Upper lobe of left lung (tissue), 6 donors: ENCODE results near the gene YJEFN3. TPM values are rescaled to one million over a fixed set of nuclear protein-coding genes. Genes with fewer than 3 reads are reported as not detected.
A peak's percentile ranks its signal among the peaks of the same experiment; 100 is the strongest.

Experiments used
- ATAC-seq, 2 donors: fragments of 200-7000 bp; cut with Tn5 transposase; one replicate each; pipeline ENCODE4 v1.9.1; 2022; ENCODE audit warnings: mild to moderate bottlenecking in 2 of 2, moderate library complexity in 2 of 2; ENCODE audit not compliant: low FRiP score in 2 of 2
- DNase-seq, 2 donors: peaks; one replicate each; pipeline ENCODE4 v3.0.0-alpha.2; 2019 to 2020
- H3K27ac ChIP-seq, 4 donors: fragments of 200-600 bp; sonication (generic); one replicate each; pipeline ENCODE4 v1.5.1; 2016 to 2019
- H3K27me3 ChIP-seq, 4 donors: fragments of 200-600 bp; sonication (generic); one replicate each; pipeline ENCODE4 v1.5.1; 2017 to 2019
- H3K36me3 ChIP-seq, 4 donors: fragments of 200-600 bp; sonication (generic); one replicate each; pipeline ENCODE4 v1.5.1; 2016 to 2019
- H3K4me1 ChIP-seq, 4 donors: fragments of 200-600 bp; sonication (generic); one replicate each; pipeline ENCODE4 v1.5.1; 2018 to 2019
- H3K4me3 ChIP-seq, 4 donors: fragments of 200-600 bp; sonication (generic); one replicate each; pipeline ENCODE4 v1.5.1; 2017 to 2019; ENCODE audit warnings: mild to moderate bottlenecking in 2 of 4, moderate library complexity in 1 of 4
- H3K9me3 ChIP-seq, 4 donors: fragments of 200-600 bp; sonication (generic); one replicate each; pipeline ENCODE4 v1.5.1; 2018 to 2019
- CTCF ChIP-seq, 6 experiments: fragments of 450-650 bp in 4 of 6; fragments of 200-600 bp in 2 of 6; sonication (generic) in 2 of 6; IDR thresholded peaks; one replicate each; pipeline ENCODE4 v1.5.1; 2016 to 2019; ENCODE audit warnings: antibody characterized with exemption in 6 of 6
- EP300 ChIP-seq, 4 donors: sonication (generic); formaldehyde crosslinking; IDR thresholded peaks; one replicate each; pipeline ENCODE4 v1.5.1; 2017; ENCODE audit warnings: antibody characterized with exemption in 4 of 4, control low read depth in 2 of 4
- POLR2A ChIP-seq, 4 donors: fragments of 450-650 bp; IDR thresholded peaks; one replicate each; pipeline ENCODE4 v1.5.1; 2016 to 2017; ENCODE audit warnings: antibody characterized with exemption in 4 of 4, mild to moderate bottlenecking in 2 of 4
- POLR2AphosphoS5 ChIP-seq, 2 donors: sonication (generic); formaldehyde crosslinking; IDR thresholded peaks; one replicate each; pipeline ENCODE4 v1.5.1; 2017; ENCODE audit warnings: antibody characterized with exemption in 2 of 2
- WGBS, 2 donors: methylation state at CpG; one replicate each; pipeline ENCODE4 v1.1.5; 2017 to 2018; 5-methylcytosine and 5-hydroxymethylcytosine counted together
- total RNA-seq, 6 donors: library from RNA; depleted of rRNA in 4 of 6; stranded (reverse); fragments of >200 nt in 4 of 6; gene quantifications; one replicate each; pipeline versions ENCODE4 v1.1.0 to v1.2.1, GENCODE V29; 2016 to 2021
- donor health status: DM: no; HTN: no; CAD: no; lungs with moderate emphysema.
- donor health status: DM: no; HTN: yes; CAD: no; lungs with severe emphysema.

Gene YJEFN3
- total RNA-seq, 6 donors from 2014 or later, result 0.61 to 7.3 (median 4.8) TPM

DNA sequence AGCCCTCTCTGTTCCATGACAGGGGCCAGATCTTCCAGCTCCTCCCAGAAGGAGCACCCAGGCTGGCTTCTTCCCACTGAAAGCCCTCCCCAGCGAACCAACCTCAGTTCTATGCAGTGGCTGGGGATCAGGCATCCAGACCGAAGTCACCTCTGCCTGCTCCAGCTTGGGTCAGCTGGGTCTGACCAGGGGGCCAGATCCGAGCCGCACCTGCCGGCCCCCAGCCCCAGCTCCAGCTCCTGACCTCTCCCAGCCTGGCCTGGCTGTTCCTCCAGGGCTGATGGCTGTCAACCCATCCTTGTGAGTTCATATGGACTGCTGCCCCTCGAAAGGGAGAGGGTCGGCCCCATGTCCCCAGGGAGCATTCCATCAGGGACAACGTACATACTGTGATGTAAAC, 21.4 kb upstream of the YJEFN3 start:
- Histone ChIP-seq H3K36me3 (peaks cover 25 to 58% (median 44%) of the 10 kb centered on the region in 4 donors), H3K9me3 (no peaks in the 10 kb centered on the region), H3K4me3 (no peak overlapping the region), H3K4me1 (no peaks in the 10 kb centered on the region), H3K27me3 (no peaks in the 10 kb centered on the region), H3K27ac (no peak overlapping the region)
- TF ChIP-seq POLR2A (IDR thresholded peaks at IDR 0.05) (no peak), CTCF (IDR thresholded peaks at IDR 0.05) (no peak), EP300 (IDR thresholded peaks at IDR 0.05) (no peak), POLR2AphosphoS5 (IDR thresholded peaks at IDR 0.05) (no peak)
- ATAC-seq (no peak), DNase-seq (no peak)
- WGBS, 2 donors, result 81 to 92% methylated on average over 5 to 8 of the region's 8 CpGs

DNA sequence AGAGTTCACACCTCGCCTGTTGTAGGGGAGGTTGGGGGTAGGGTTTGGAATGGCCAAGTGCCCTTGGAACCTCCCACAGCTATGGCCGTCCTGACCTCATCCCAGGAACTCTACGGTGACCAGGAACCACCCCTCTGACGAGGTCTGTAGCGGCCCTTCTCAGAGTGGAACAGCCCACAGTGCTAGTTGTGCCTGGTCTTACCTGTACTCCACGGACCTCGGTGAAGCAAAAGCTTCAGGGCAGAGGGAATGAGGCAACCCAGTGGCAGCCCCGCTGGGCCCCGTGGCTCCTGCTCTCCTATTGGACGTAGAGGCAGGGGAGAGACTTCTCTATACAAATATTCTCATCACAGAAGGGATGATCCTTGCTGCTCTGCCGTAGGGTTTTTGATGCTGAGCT, 20.5 kb upstream of the YJEFN3 start:
- ATAC-seq (peak in 1 of 2 donors; percentile 5), DNase-seq (no peak)
- Histone ChIP-seq H3K9me3 (no peaks in the 10 kb centered on the region), H3K27ac (no peak overlapping the region), H3K4me1 (no peaks in the 10 kb centered on the region), H3K36me3 (peaks cover 19 to 49% (median 36%) of the 10 kb centered on the region in 4 donors), H3K27me3 (no peaks in the 10 kb centered on the region), H3K4me3 (no peak overlapping the region)
- no peak for TF ChIP-seq CTCF (IDR thresholded peaks at IDR 0.05)
- no peak for TF ChIP-seq EP300 (IDR thresholded peaks at IDR 0.05)
- no peak for TF ChIP-seq POLR2AphosphoS5 (IDR thresholded peaks at IDR 0.05)
- TF ChIP-seq POLR2A (IDR thresholded peaks at IDR 0.05), result no peak
- 71 to 79% methylated on average over 1 to 8 of the region's 11 CpGs for WGBS, 2 donors

GRCh38 chr19:19510432-19510831, 18.3 kb upstream of the YJEFN3 start:
- Histone ChIP-seq H3K4me1 (peaks cover 0 to 11% (median 5%) of the 10 kb centered on the region in 4 donors), H3K27me3 (no peaks in the 10 kb centered on the region), H3K4me3 (no peak overlapping the region), H3K36me3 (peaks cover 10 to 27% (median 17%) of the 10 kb centered on the region in 4 donors), H3K9me3 (no peaks in the 10 kb centered on the region), H3K27ac (no peak overlapping the region)
- no peak for ATAC-seq
- 61 to 62% methylated on average over 3 to 6 of the region's 6 CpGs for WGBS, 2 donors
- no peak for DNase-seq
- TF ChIP-seq EP300 (IDR thresholded peaks at IDR 0.05), result no peak
- no peak for TF ChIP-seq POLR2A (IDR thresholded peaks at IDR 0.05)

GRCh38 chr19:19513682-19514081, 15.0 kb upstream of the YJEFN3 start:
- 92 to 94% methylated on average over 15 to 17 of the region's 17 CpGs for WGBS, 2 donors
- Histone ChIP-seq H3K4me3 (peak overlapping the region in 2 of 4 donors; percentile 13 to 27), H3K9me3 (no peaks in the 10 kb centered on the region), H3K4me1 (peaks cover 12 to 33% (median 21%) of the 10 kb centered on the region in 4 donors), H3K36me3 (no peaks in the 10 kb centered on the region), H3K27ac (no peak overlapping the region), H3K27me3 (no peaks in the 10 kb centered on the region)
- TF ChIP-seq CTCF (IDR thresholded peaks at IDR 0.05) (no peak), EP300 (IDR thresholded peaks at IDR 0.05) (no peak), POLR2AphosphoS5 (IDR thresholded peaks at IDR 0.05) (no peak), POLR2A (IDR thresholded peaks at IDR 0.05) (no peak)
- DNase-seq, result peak in 1 of 2 donors; percentile 36
- no peak for ATAC-seq

GRCh38 chr19:19514215-19514657, 14.5 kb upstream of the YJEFN3 start:
- TF ChIP-seq POLR2A (IDR thresholded peaks at IDR 0.05), result peak in 1 of 4 donors; percentile 7
- no peak for TF ChIP-seq EP300 (IDR thresholded peaks at IDR 0.05)
- Histone ChIP-seq H3K27me3 (no peaks in the 10 kb centered on the region), H3K4me1 (peaks cover 12 to 38% (median 21%) of the 10 kb centered on the region in 4 donors), H3K4me3 (peak overlapping the region in 2 of 4 donors; percentile 13 to 27), H3K36me3 (peaks cover 0 to 2% (median 2%) of the 10 kb centered on the region in 4 donors), H3K27ac (no peak overlapping the region), H3K9me3 (no peaks in the 10 kb centered on the region)
- peak in 1 of 2 donors; percentile 34 for ATAC-seq
- WGBS, 2 donors, result 45 to 49% methylated on average over 35 to 45 of the region's 46 CpGs
- peak in 1 of 2 donors; percentile 90 for DNase-seq
